ENCODE measurements around the gene PBRM1. TPM values are rescaled to one million over a fixed set of nuclear protein-coding genes. Genes with fewer than 3 reads are reported as not detected.

Gene PBRM1
- total and polyA plus RNA-seq, 2 of the 8 experiments (the other 6 are each of a cell fraction or from before 2014, with no cell fraction given), result 19.3 to 65.8 TPM

GRCh38 chr3:52532517-52532837, 153.2 kb downstream of the PBRM1 start:
- no peak for FAIRE-seq
- TF ChIP-seq SP1 (IDR thresholded peaks at IDR 0.05; ENCODE audit: low read depth, low read length) (no peak), CEBPB (IDR thresholded peaks at IDR 0.05; ENCODE audit: low read depth, low read length) (no peak), SIN3A (conservative IDR thresholded peaks at IDR 0.05 in 1 of 2, IDR thresholded peaks at IDR 0.05 in 1 of 2; ENCODE audit: low read depth in 1 of 2, low read length in 2 of 2) (no peak), TAF7 (optimal IDR thresholded peaks at IDR 0.05; ENCODE audit: borderline replicate concordance, low read depth, low read length) (no peak), BACH1 (IDR thresholded peaks at IDR 0.05; ENCODE audit: low read length) (no peak), ATF2 (IDR thresholded peaks at IDR 0.05; ENCODE audit: low read length) (no peak), MAFK (IDR thresholded peaks at IDR 0.05; ENCODE audit: low read depth, low read length) (no peak), POLR2AphosphoS5 (IDR thresholded peaks at IDR 0.05; ENCODE audit: low read depth, low read length) (no peak), NRF1 (IDR thresholded peaks at IDR 0.05; ENCODE audit: low read depth, low read length) (no peak), ATF3 (IDR thresholded peaks at IDR 0.05; ENCODE audit: insufficient read depth, low read depth, low read length) (no peak), PHF8 (conservative IDR thresholded peaks at IDR 0.05; ENCODE audit: low read depth, low read length) (no peak)

More at GRCh38 chr3:52532517-52532837, 153.2 kb downstream of the PBRM1 start:
- no peaks in the 10 kb centered on the region for H3K9me3 ChIP-seq (ENCODE audit: insufficient read depth in 2 of 2, low read depth in 1 of 2, low read length in 1 of 2)
- no peak overlapping the region for H3K14ac ChIP-seq (ENCODE audit: insufficient read length)
- H3K27ac ChIP-seq (ENCODE audit: low read depth, low read length), result no peak overlapping the region
- ChIA-PET POLR2A (ENCODE audit: partially characterized antibody) (interaction anchor here (0.8 to 3.0 kb wide), 7 partner anchors 9 to 159 kb away, joined by 3 to 25 read pairs (median 5); no protein-coding TSS in a partner anchor), CTCF (ENCODE audit: partially characterized antibody) (interaction anchor here (1.0 kb wide), 1 partner anchor 29 kb away, joined by 3 read pairs; no protein-coding TSS in a partner anchor)
- H3K79me1 ChIP-seq (ENCODE audit: low read depth, low read length), result peaks cover 38% of the 10 kb centered on the region
- peak overlapping the region; percentile 61 to 84 (median 66) for H3K4me3 ChIP-seq (ENCODE audit: extremely low read depth in 1 of 4, insufficient read depth in 2 of 4, low read depth in 3 of 4, low read length in 4 of 4)
- H2AFZ ChIP-seq (ENCODE audit: low read length), result no peak overlapping the region
- H3K9ac ChIP-seq (replicated peaks in 1 of 4; ENCODE audit: extremely low read depth in 1 of 4, low read depth in 3 of 4, low read length in 3 of 4), result peak overlapping the region in 3 of 4 experiments; percentile 23 to 73 (median 63); a peak in 4 of 7 replicates
- no peak overlapping the region for H3K56ac ChIP-seq (replicated peaks; ENCODE audit: insufficient read length, low read depth, low read length)
- no peak overlapping the region for H4K5ac ChIP-seq (ENCODE audit: insufficient read length, low read depth, low read length)
- no peak overlapping the region; the same call in 1 of the 2 replicates for H4K8ac ChIP-seq (ENCODE audit: extremely low read depth, insufficient read depth, low read length)
- H2BK15ac ChIP-seq (ENCODE audit: low read length), result no peak overlapping the region
- H2BK5ac ChIP-seq (ENCODE audit: low read depth, low read length), result no peak overlapping the region
- peak overlapping the region; percentile 89 for H3K4me2 ChIP-seq (ENCODE audit: insufficient read depth in 1 of 2, low read depth in 2 of 2, low read length in 2 of 2)
- no peak overlapping the region for H3K23ac ChIP-seq (ENCODE audit: insufficient read length)
- H4K91ac ChIP-seq (replicated peaks; ENCODE audit: insufficient read length, low read length), result no peak overlapping the region
- no peak overlapping the region for H2AK5ac ChIP-seq (ENCODE audit: low read depth, low read length)
- H3K4ac ChIP-seq (replicated peaks; ENCODE audit: insufficient read length, low read depth, low read length), result peak overlapping the region; percentile 19
- peaks cover 14 to 24% (median 18%) of the 10 kb centered on the region in 4 experiments for H3K36me3 ChIP-seq (ENCODE audit: control insufficient read depth in 2 of 4, insufficient read depth in 4 of 4, low read length in 3 of 4)
- peaks cover 14 to 33% of the 10 kb centered on the region in 2 experiments for H4K20me1 ChIP-seq (replicated peaks in 1 of 2; ENCODE audit: control insufficient read depth in 1 of 2, insufficient read depth in 2 of 2, low read length in 2 of 2)
- no peak overlapping the region for H2BK20ac ChIP-seq (ENCODE audit: low read length)
- no peak overlapping the region for H3K18ac ChIP-seq (ENCODE audit: extremely low read depth, low read length)
- WGBS, 2 experiments (ENCODE audit: extremely low coverage in 1 of 2, insufficient coverage in 1 of 2, insufficient read length in 1 of 2, insufficient replicate concordance in 2 of 2, low coverage in 1 of 2, low lambda C conversion rate in 2 of 2, missing lambda C conversion rate in 1 of 2), result 50% methylated on average over 5 of the region's 5 CpGs; no CpG with 5 or more reads in 1 of the 2 experiments
- H2BK120ac ChIP-seq (replicated peaks; ENCODE audit: low read depth, low read length), result no peak overlapping the region
- peaks cover 1 to 44% of the 10 kb centered on the region in 2 experiments; a peak in 3 of 4 replicates for H3K79me2 ChIP-seq (ENCODE audit: control insufficient read depth in 1 of 2, insufficient read depth in 2 of 2, low read length in 2 of 2)
- peaks cover 23% of the 10 kb centered on the region for H3K23me2 ChIP-seq (ENCODE audit: low read depth, low read length)
- H3K27me3 ChIP-seq (replicated peaks in 1 of 4; ENCODE audit: control insufficient read depth in 3 of 4, extremely low read depth in 1 of 4, insufficient read depth in 3 of 4, low read length in 3 of 4), result no peaks in the 10 kb centered on the region
- H2BK12ac ChIP-seq (ENCODE audit: low read depth, low read length), result no peak overlapping the region
- no peak for DNase-seq (ENCODE audit: low read depth in 1 of 2, low spot score in 2 of 2)
- H3K4me1 ChIP-seq (replicated peaks in 1 of 4; ENCODE audit: control insufficient read depth in 3 of 4, insufficient read depth in 4 of 4, low read length in 3 of 4), result peaks cover 0 to 25% (median 16%) of the 10 kb centered on the region in 4 experiments; a peak in 6 of 7 replicates

All from H1 (cell line).